Tibial artery (tissue), 4 donors: Measurements from ENCODE around the gene CETN1.

Experiments used
- DNase-seq, 2 donors: peaks; one replicate each; pipeline ENCODE4 v3.0.0-alpha.2; 2019
- H3K27ac ChIP-seq, 2 donors: fragments of 200-600 bp; sonication (generic) in 1 of 2; 1 replicate in 1 of 2; 2 replicates in 1 of 2; pipeline ENCODE4 v1.5.1; 2018 to 2019; ENCODE audit warnings: mild to moderate bottlenecking in 1 of 2
- H3K27me3 ChIP-seq, 2 donors: fragments of 200-600 bp; sonication (generic) in 1 of 2; one replicate each; pipeline versions ENCODE4 v1.5.1 to v1.6.0; 2016 to 2019
- H3K36me3 ChIP-seq, 3 donors: fragments of 200-600 bp; sonication (generic) in 2 of 3; one replicate each; pipeline ENCODE4 v1.5.1; 2016 to 2019; ENCODE audit warnings: mild to moderate bottlenecking in 2 of 3
- H3K4me1 ChIP-seq, 4 donors: fragments of 200-600 bp; sonication (generic) in 2 of 4; 1 replicate in 3 of 4; 2 replicates in 1 of 4; pipeline ENCODE4 v1.5.1; 2016 to 2019
- H3K4me3 ChIP-seq, 2 donors: fragments of 200-600 bp; sonication (generic) in 1 of 2; 1 replicate in 1 of 2; 2 replicates in 1 of 2; pipeline ENCODE4 v1.5.1; 2018 to 2019; ENCODE audit warnings: mild to moderate bottlenecking in 2 of 2
- H3K9me3 ChIP-seq, 3 donors: fragments of 200-600 bp; sonication (generic) in 1 of 3; one replicate each; pipeline ENCODE4 v1.5.1; 2016 to 2019
- CTCF ChIP-seq, 2 experiments: fragments of 200-600 bp in 1 of 2; fragments of 450-650 bp in 1 of 2; IDR thresholded peaks; one replicate each; pipeline ENCODE4 v1.5.1; 2017 to 2019; ENCODE audit warnings: antibody characterized with exemption in 2 of 2, mild to moderate bottlenecking in 1 of 2, moderate library complexity in 1 of 2
- intact Hi-C: fragments of 100-400 bp; cut with DNase I; formaldehyde crosslinking; loops from one replicate; pipeline ENCODE4 v1.15.0; 2023; ENCODE audit warnings: low total_unique reads

The CETN1 gene

GRCh38 chr18:572831-573289 lies 7.3 kb upstream of the CETN1 start:
- Histone ChIP-seq H3K4me3 (no peak overlapping the region), H3K27ac (no peak overlapping the region), H3K36me3 (no peaks in the 10 kb centered on the region), H3K4me1 (peaks cover 0 to 26% (median 7%) of the 10 kb centered on the region in 4 donors), H3K9me3 (no peaks in the 10 kb centered on the region), H3K27me3 (no peaks in the 10 kb centered on the region)
- intact Hi-C loops, result no loop called here
- DNase-seq, result no peak
- no peak for TF ChIP-seq CTCF (IDR thresholded peaks at IDR 0.05)

- Histone ChIP-seq H3K9me3 (no peaks in the 10 kb centered on the region), H3K27me3 (no peaks in the 10 kb centered on the region), H3K27ac (no peak overlapping the region), H3K4me3 (no peak overlapping the region), H3K4me1 (peaks cover 0 to 26% (median 7%) of the 10 kb centered on the region in 4 donors), H3K36me3 (no peaks in the 10 kb centered on the region)
- intact Hi-C loops, result no loop called here
- no peak for TF ChIP-seq CTCF (IDR thresholded peaks at IDR 0.05)
- no peak for DNase-seq
These were observed 6.8 kb upstream of the CETN1 start for GRCh38 chr18:573385-573784.

- H3K27me3 ChIP-seq, result no peaks in the 10 kb centered on the region
- peaks cover 0 to 26% (median 7%) of the 10 kb centered on the region in 4 donors for H3K4me1 ChIP-seq
- no peak overlapping the region for H3K27ac ChIP-seq
- no peak for DNase-seq
- no peaks in the 10 kb centered on the region for H3K36me3 ChIP-seq
- intact Hi-C loops, result no loop called here
- no peak for TF ChIP-seq CTCF (IDR thresholded peaks at IDR 0.05)
- H3K9me3 ChIP-seq, result no peaks in the 10 kb centered on the region
- no peak overlapping the region for H3K4me3 ChIP-seq
These were observed 5.9 kb upstream of the CETN1 start for GRCh38 chr18:574149-574860.

- Histone ChIP-seq H3K27me3 (no peaks in the 10 kb centered on the region), H3K9me3 (no peaks in the 10 kb centered on the region), H3K4me3 (no peak overlapping the region), H3K27ac (no peak overlapping the region), H3K36me3 (no peaks in the 10 kb centered on the region), H3K4me1 (peaks cover 0 to 26% (median 7%) of the 10 kb centered on the region in 4 donors)
- DNase-seq, result no peak
- intact Hi-C loops, result no loop called here
- no peak for TF ChIP-seq CTCF (IDR thresholded peaks at IDR 0.05)
These were observed 5.1 kb upstream of the CETN1 start for GRCh38 chr18:574865-575645.

GRCh38 chr18:576924-577323 lies 3.3 kb upstream of the CETN1 start:
- DNase-seq, result no peak
- Histone ChIP-seq H3K36me3 (no peaks in the 10 kb centered on the region), H3K9me3 (no peaks in the 10 kb centered on the region), H3K4me1 (peaks cover 0 to 26% (median 7%) of the 10 kb centered on the region in 4 donors), H3K4me3 (no peak overlapping the region), H3K27me3 (no peaks in the 10 kb centered on the region), H3K27ac (no peak overlapping the region)
- intact Hi-C loops, result no loop called here
- TF ChIP-seq CTCF (IDR thresholded peaks at IDR 0.05), result no peak
